Testis (tissue), 3 donors: ENCODE results near the gene U2AF1L4. TPM values are rescaled to one million over a fixed set of nuclear protein-coding genes. Genes with fewer than 3 reads are reported as not detected.
"Not testable (repeated sequence)": the region's sequence is repeated elsewhere in the genome, so short reads cannot be mapped to it uniquely, and the experiment has no call there.

ENCODE experiments used
- DNase-seq: peaks from one replicate; pipeline ENCODE4 v3.0.0-alpha.2; 2019
- H3K27ac ChIP-seq, 2 donors: fragments of 200-600 bp; sonication (generic); one replicate each; pipeline ENCODE4 v1.5.1; 2019
- H3K27me3 ChIP-seq: fragments of 200-600 bp; sonication (generic); one replicate; pipeline ENCODE4 v1.5.1; 2019
- H3K36me3 ChIP-seq: fragments of 200-600 bp; sonication (generic); one replicate; pipeline ENCODE4 v1.5.1; 2017; ENCODE audit warnings: low read depth; ENCODE audit errors: missing control alignments
- H3K4me1 ChIP-seq: fragments of 200-600 bp; sonication (generic); one replicate; pipeline ENCODE4 v1.5.1; 2019
- H3K4me3 ChIP-seq, 2 donors: fragments of 200-600 bp; sonication (generic); one replicate each; pipeline ENCODE4 v1.5.1; 2017 to 2019
- H3K9me3 ChIP-seq: fragments of 200-600 bp; sonication (generic); one replicate; pipeline ENCODE4 v1.5.1; 2017
- POLR2A ChIP-seq: fragments of 450-650 bp; IDR thresholded peaks from one replicate; pipeline ENCODE4 v1.6.1; 2017; ENCODE audit warnings: antibody characterized with exemption, mild to moderate bottlenecking, moderate library complexity
- WGBS, 2 donors: methylation state at CpG; one replicate each; pipeline ENCODE4 v1.1.5; 2018; 5-methylcytosine and 5-hydroxymethylcytosine counted together
- intact Hi-C: fragments of 100-400 bp; cut with DNase I; formaldehyde crosslinking; loops from one replicate; pipeline ENCODE4 v1.15.1; 2023; ENCODE audit warnings: low total_unique reads
- polyA plus RNA-seq: library from polyadenylated mRNA; stranded (reverse); fragments of 350-450 nt; fragmentation: Illumina TruSeq; extraction: RNeasy Lipid Tissue Mini Kit (QIAGEN cat#74804); gene quantifications from one replicate; pipeline ENCODE4 v1.2.3, GENCODE V29; 2014; ENCODE audit warnings: low read depth, low replicate concordance; ENCODE audit not compliant: insufficient read depth
- total RNA-seq, 2 donors: library from RNA; depleted of rRNA; stranded (reverse); fragments of >200 nt; gene quantifications; one replicate each; pipeline ENCODE4 v1.2.3, GENCODE V29; 2016
- TF ChIP-seq, protein P1 (sequence below), 3 experiments: fragments of 450-650 bp in 2 of 3; fragments of 200-600 bp in 1 of 3; sonication (generic) in 1 of 3; IDR thresholded peaks; one replicate each; pipeline ENCODE4 v1.5.1; 2016 to 2019; ENCODE audit warnings: antibody characterized with exemption in 3 of 3, mild to moderate bottlenecking in 2 of 3, moderate library complexity in 1 of 3

Gene U2AF1L4
- total and polyA plus RNA-seq, 3 donors from 2014 or later = 45.3 to 49.6 (median 47.2) TPM

DNA sequence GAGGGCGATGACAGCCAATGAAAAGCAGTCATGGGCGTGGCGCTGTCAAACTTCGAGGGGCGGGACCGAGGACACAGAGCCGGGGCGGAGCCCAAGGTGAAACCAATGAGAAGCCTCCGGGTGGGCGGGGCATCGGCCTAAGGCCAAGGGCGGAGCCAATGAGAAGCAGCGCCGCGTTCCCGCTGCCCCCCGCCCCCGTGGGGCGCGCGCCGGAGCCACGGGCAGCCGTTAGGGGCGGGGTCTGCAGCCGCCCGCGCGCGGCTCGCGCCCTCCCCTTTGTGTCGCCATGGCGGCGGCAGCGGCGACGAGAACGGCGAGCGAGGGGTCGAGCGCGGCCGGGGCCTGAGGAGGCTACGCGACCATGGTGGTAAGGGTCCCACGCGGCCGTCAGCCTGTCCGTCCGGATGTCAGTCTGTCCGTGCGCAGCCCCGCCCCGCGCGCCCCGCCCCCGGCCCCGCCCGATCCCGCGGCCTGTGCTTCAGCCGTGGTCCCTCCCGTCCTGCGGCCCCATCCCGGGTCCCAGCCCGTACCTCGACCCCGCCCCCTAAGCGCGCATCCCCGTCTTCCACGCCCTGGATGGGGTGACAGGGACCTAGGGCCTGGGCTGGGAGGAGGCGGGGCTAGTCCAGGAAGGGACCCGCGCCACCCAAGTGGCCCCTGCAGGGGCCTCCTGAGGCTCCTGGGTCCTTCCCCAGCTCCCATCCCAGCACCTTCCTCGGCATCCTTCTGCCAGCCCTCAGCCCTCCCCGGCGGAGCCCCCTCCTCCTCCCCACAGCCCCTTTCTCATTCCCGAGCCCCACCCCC, 30.3 kb upstream of the U2AF1L4 start, which contains the start of gene ARHGAP33:
Gene ARHGAP33 (plus strand): TSS at position 267 of the 804 bp plus-strand sequence. CDS start 95 bp downstream, at position 362.
- TF ChIP-seq, protein P1, sequence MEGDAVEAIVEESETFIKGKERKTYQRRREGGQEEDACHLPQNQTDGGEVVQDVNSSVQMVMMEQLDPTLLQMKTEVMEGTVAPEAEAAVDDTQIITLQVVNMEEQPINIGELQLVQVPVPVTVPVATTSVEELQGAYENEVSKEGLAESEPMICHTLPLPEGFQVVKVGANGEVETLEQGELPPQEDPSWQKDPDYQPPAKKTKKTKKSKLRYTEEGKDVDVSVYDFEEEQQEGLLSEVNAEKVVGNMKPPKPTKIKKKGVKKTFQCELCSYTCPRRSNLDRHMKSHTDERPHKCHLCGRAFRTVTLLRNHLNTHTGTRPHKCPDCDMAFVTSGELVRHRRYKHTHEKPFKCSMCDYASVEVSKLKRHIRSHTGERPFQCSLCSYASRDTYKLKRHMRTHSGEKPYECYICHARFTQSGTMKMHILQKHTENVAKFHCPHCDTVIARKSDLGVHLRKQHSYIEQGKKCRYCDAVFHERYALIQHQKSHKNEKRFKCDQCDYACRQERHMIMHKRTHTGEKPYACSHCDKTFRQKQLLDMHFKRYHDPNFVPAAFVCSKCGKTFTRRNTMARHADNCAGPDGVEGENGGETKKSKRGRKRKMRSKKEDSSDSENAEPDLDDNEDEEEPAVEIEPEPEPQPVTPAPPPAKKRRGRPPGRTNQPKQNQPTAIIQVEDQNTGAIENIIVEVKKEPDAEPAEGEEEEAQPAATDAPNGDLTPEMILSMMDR (IDR thresholded peaks at IDR 0.05) = no peak
- TF ChIP-seq POLR2A = no peak
- Histone ChIP-seq H3K27ac (peak within 1 kb of the TSS in 1 of 2 donors; percentile 33), H3K9me3 (no peaks in the 10 kb centered on the region), H3K36me3 (no peaks in the 10 kb centered on the region), H3K4me1 (peaks cover 7% of the 10 kb centered on the region), H3K4me3 (peak within 1 kb of the TSS; percentile 74 to 85), H3K27me3 (no peaks in the 10 kb centered on the region)
- intact Hi-C loops = no loop called here
- 1 to 2% methylated on average over 22 to 45 of the region's 82 CpGs for WGBS, 2 donors
- DNase-seq = peak; percentile 99

- TF ChIP-seq POLR2A = no peak
- TF ChIP-seq, protein P1 (IDR thresholded peaks at IDR 0.05) = no peak
- Histone ChIP-seq H3K4me3 (peak overlapping the region in 1 of 2 donors; percentile 85), H3K27ac (no peak overlapping the region), H3K9me3 (no peaks in the 10 kb centered on the region), H3K4me1 (peaks cover 7% of the 10 kb centered on the region), H3K27me3 (no peaks in the 10 kb centered on the region), H3K36me3 (no peaks in the 10 kb centered on the region)
- 24 to 26% methylated on average over 9 of the region's 9 CpGs for WGBS, 2 donors
- DNase-seq = no peak
- intact Hi-C loops = no loop called here
These were observed 29.8 kb upstream of the U2AF1L4 start for GRCh38 chr19:35775046-35775297.

- intact Hi-C loops = no loop called here
- Histone ChIP-seq H3K27ac (no peak overlapping the region), H3K9me3 (no peaks in the 10 kb centered on the region), H3K4me3 (peak overlapping the region in 1 of 2 donors; percentile 85), H3K4me1 (peaks cover 7% of the 10 kb centered on the region), H3K27me3 (no peaks in the 10 kb centered on the region), H3K36me3 (no peaks in the 10 kb centered on the region)
- WGBS, 2 donors = 24 to 48% methylated on average over 16 of the region's 16 CpGs
- DNase-seq = no peak
- no peak for TF ChIP-seq POLR2A
- TF ChIP-seq, protein P1 (IDR thresholded peaks at IDR 0.05) = no peak
These were observed 29.2 kb upstream of the U2AF1L4 start for GRCh38 chr19:35774274-35775045.

- no peak for DNase-seq
- Histone ChIP-seq H3K9me3 (no peaks in the 10 kb centered on the region), H3K27ac (no peak overlapping the region), H3K27me3 (no peaks in the 10 kb centered on the region), H3K36me3 (no peaks in the 10 kb centered on the region), H3K4me3 (no peak overlapping the region), H3K4me1 (peaks cover 13% of the 10 kb centered on the region)
- intact Hi-C loops = no loop called here
- WGBS, 2 donors = 67 to 68% methylated on average over 9 of the region's 9 CpGs
- no peak for TF ChIP-seq POLR2A
- TF ChIP-seq, protein P1 (IDR thresholded peaks at IDR 0.05) = no peak
These were observed 28.0 kb upstream of the U2AF1L4 start for GRCh38 chr19:35773020-35773806.

DNA sequence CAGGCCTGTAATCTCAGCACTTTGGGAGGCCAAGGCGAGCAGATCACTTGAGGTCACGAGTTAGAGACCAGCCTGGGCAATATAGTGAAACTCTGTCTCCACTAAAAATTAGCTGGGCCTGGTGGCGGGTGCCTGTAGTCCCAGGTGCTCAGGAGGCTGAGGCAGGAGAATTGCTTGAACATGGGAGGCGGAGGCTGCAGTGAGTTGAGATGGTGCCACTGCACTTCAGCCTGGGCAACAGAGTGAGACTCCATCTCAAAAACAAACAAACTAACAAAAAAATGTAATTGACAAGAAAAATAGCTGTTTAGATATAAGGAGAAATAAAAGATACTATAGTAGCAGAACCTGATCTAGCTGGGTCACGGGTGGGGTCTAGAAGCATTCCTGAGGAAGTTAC, 27.1 kb upstream of the U2AF1L4 start:
- H3K4me1 ChIP-seq = peaks cover 21% of the 10 kb centered on the region
- DNase-seq, H3K4me3 ChIP-seq, intact Hi-C loops, H3K9me3 ChIP-seq, H3K36me3 ChIP-seq, H3K27me3 ChIP-seq, H3K27ac ChIP-seq: not testable (repeated sequence)
- WGBS, 2 donors = 76 to 87% methylated on average over 3 to 5 of the region's 5 CpGs
